Small intestine (tissue), 7 donors: ENCODE measurements around the gene SUN2. TPM values are rescaled to one million over a fixed set of nuclear protein-coding genes. Genes with fewer than 3 reads are reported as not detected.

Experiments
- DNase-seq, 2 donors: peaks; one replicate each; pipeline versions ENCODE4 v3.0.0 to v3.0.0-alpha.2; 2013
- FAIRE-seq: peaks from 2 replicates; lab custom pipeline; 2012; peaks lifted over from hg19 to GRCh38; lab: Jason Lieb, UNC
- H3K27ac ChIP-seq, 3 donors: one replicate each; pipeline ENCODE4 v1.5.1; 2013; ENCODE audit warnings: low read length in 2 of 3, mild to moderate bottlenecking in 2 of 3, control low read depth in 1 of 3, inconsistent platforms in 1 of 3, low read depth in 1 of 3, moderate library complexity in 1 of 3
- H3K27me3 ChIP-seq, 3 donors: one replicate each; pipeline ENCODE4 v1.6.1; 2013; ENCODE audit warnings: low read length in 3 of 3, inconsistent platforms in 1 of 3; ENCODE audit not compliant: control insufficient read depth in 3 of 3, insufficient read depth in 3 of 3
- H3K36me3 ChIP-seq, 3 donors: one replicate each; pipeline ENCODE4 v1.6.1; 2013; ENCODE audit warnings: low read length in 3 of 3, inconsistent platforms in 1 of 3, low read depth in 1 of 3, mild to moderate bottlenecking in 1 of 3, moderate library complexity in 1 of 3; ENCODE audit not compliant: control insufficient read depth in 3 of 3, insufficient read depth in 2 of 3
- H3K4me1 ChIP-seq, 3 donors: one replicate each; pipeline ENCODE4 v1.6.1; 2013; ENCODE audit warnings: low read length in 2 of 3, inconsistent platforms in 1 of 3, low read depth in 1 of 3, mild to moderate bottlenecking in 1 of 3, moderate library complexity in 1 of 3; ENCODE audit not compliant: control insufficient read depth in 3 of 3, insufficient read depth in 2 of 3
- H3K4me3 ChIP-seq, 3 donors: one replicate each; pipeline ENCODE4 v1.5.1; 2013; ENCODE audit warnings: low read length in 3 of 3, control low read depth in 1 of 3, inconsistent platforms in 1 of 3, low read depth in 1 of 3, mild to moderate bottlenecking in 1 of 3, moderate library complexity in 1 of 3
- H3K9me3 ChIP-seq, 2 donors: one replicate each; pipeline ENCODE4 v1.6.1; 2013; ENCODE audit warnings: low read depth in 1 of 2, low read length in 1 of 2; ENCODE audit not compliant: control insufficient read depth in 2 of 2, insufficient read depth in 1 of 2
- WGBS, 3 donors: extraction: QIAGEN DNeasy Blood & Tissue Kit; methylation state at CpG; one replicate each; pipeline ENCODE4 v1.1.7; 2013; 5-methylcytosine and 5-hydroxymethylcytosine counted together
- polyA plus RNA-seq, 4 donors: library from polyadenylated mRNA; stranded (reverse) in 3 of 4; unstranded in 1 of 4; fragments of 200-250 nt in 3 of 4; fragments of 120-200 nt in 1 of 4; gene quantifications; one replicate each; pipeline versions ENCODE4 v1.2.1 to v1.2.3, GENCODE V29; 2013
- donor health status: healthy with polysubstance abuse.
- donor health status: control.
- donor health status: control.
- donor health status: Bipolar disorder and iron deficiency.
- donor health status: healthy.

Gene SUN2
- polyA plus RNA-seq, 4 donors, result 19.0 to 94.2 (median 43.4) TPM

DNA sequence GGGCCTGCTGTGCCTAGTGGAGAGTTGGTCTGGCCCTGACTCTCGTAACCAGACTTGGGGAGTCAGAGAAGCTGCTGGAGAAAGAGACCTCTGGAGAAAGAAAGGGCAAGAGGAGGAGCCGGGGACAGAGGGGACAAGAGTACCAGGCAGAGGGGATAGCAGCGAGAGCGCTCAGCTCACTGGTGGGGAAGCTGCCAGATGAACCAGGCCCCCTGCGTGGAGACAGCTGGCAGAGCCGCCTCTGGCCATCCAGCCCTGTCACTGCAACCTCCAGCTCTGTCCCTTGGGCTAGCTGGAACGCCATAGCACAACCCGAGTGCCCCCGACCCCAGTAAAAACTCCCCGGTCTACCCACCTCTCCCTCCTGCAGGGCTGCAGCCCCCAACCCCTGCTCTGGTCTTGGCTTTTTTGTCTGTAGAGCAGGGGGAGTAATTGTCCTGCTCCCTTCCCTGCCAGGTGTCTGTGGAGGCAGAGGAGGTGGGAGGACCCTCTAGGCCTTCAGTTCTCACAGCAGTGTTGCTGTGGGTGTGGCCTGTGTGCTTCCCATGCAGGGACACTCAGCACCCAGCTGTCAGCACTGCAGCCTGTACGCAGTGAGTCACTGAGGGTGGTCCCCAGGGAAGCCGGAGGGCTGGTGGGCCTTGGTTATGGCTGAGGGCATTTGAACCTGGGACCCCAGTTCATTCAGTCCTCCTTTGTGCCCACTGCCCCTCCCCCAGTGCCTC, 4.8 kb upstream of the SUN2 start:
- Histone ChIP-seq H3K9me3 (no peaks in the 10 kb centered on the region), H3K36me3 (peaks cover 0 to 2% (median 0%) of the 10 kb centered on the region in 3 donors), H3K4me3 (no peak overlapping the region), H3K27me3 (no peaks in the 10 kb centered on the region), H3K4me1 (peaks cover 0 to 7% (median 2%) of the 10 kb centered on the region in 3 donors), H3K27ac (no peak overlapping the region)
- FAIRE-seq, result no peak
- no peak for DNase-seq
- 86 to 96% (median 87%) methylated on average over 12 of the region's 12 CpGs for WGBS, 3 donors

DNA sequence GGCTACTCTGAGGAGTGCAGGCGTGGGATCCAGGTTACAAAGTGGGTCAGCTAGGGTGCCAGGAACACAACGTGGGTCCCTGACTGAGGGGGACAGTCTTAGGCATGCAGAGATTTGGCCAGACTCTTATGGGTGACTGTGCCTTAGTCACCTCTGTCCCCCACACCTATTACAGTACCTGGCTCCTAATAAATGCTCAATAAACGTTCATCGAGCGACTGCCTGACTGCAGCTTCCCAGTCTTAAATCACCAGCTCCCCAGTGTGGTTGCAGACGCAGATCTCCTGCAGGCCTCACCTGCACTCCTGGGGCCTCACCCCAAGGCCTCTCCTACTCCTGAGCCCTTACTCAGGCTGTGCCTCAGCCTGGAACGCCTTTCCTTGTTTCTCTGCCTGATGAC, 3.2 kb upstream of the SUN2 start:
- no peak for FAIRE-seq
- WGBS, 3 donors, result 84 to 87% (median 86%) methylated on average over 7 of the region's 7 CpGs

DNA sequence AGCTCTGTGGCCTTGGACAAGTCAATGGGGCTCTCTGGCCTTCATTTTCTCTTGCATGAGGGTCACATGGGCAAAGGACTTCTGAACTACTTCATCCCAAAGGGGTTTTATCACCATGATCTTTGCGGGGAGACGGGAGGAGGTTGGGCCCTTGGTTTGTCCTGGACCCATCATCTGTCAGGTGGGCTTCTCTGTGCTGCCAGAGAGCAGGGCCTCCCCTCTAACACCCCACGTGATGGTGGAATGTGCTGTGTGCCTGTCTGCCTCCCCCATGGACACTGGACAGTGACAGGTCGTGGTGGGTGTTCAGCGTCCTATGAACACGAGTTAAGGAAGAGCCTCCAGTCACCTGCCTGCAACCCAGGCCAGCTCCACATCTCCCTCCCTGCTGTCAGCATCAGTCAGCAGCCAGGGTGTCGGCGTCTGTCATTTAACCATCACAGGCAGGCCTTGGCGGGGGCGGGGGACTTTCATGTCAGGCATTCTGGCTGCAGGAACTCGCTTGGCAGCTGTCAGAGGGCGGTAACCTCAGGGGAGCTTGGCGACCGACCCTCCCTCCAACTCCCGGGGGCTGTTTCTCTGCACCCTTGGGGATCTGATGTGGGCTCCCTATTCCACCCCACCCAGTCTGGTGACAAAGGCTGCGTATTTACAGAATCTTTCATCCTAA, 2.6 kb upstream of the SUN2 start:
- H3K27ac ChIP-seq, result no peak overlapping the region
- H3K4me3 ChIP-seq, result no peak overlapping the region
- no peaks in the 10 kb centered on the region for H3K27me3 ChIP-seq
- H3K9me3 ChIP-seq, result no peaks in the 10 kb centered on the region
- WGBS, 3 donors, result 69 to 76% (median 74%) methylated on average over 16 of the region's 16 CpGs
- DNase-seq (no peak), FAIRE-seq (no peak)
- H3K36me3 ChIP-seq, result peaks cover 0 to 5% (median 0%) of the 10 kb centered on the region in 3 donors
- peaks cover 0 to 22% (median 2%) of the 10 kb centered on the region in 3 donors for H3K4me1 ChIP-seq

More for the DNA sequence above, 3.2 kb upstream of the SUN2 start:
- Histone ChIP-seq H3K9me3 (no peaks in the 10 kb centered on the region), H3K36me3 (peaks cover 0 to 2% (median 0%) of the 10 kb centered on the region in 3 donors), H3K27ac (no peak overlapping the region), H3K27me3 (no peaks in the 10 kb centered on the region), H3K4me3 (no peak overlapping the region), H3K4me1 (peaks cover 0 to 16% (median 2%) of the 10 kb centered on the region in 3 donors)
- DNase-seq, result no peak

DNA sequence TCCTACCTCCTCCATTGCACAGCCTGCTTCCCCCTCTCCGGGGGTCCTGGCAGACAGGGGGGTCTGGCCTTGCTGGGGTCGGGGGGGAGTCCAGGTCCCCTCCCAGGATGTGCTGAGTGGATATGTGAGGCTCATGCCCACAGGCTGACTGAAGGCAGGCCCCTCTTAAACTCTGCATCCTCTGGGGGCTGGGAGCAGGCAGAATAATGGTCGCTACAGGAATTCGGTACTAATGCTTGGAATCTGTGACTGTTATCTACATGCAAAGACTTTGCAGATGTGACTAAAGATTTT, 1.6 kb upstream of the SUN2 start:
- Histone ChIP-seq H3K27me3 (no peaks in the 10 kb centered on the region), H3K4me1 (peaks cover 2 to 24% (median 2%) of the 10 kb centered on the region in 3 donors), H3K27ac (no peak overlapping the region), H3K36me3 (peaks cover 0 to 14% (median 0%) of the 10 kb centered on the region in 3 donors), H3K9me3 (no peaks in the 10 kb centered on the region), H3K4me3 (no peak overlapping the region)
- no peak for FAIRE-seq
- 65 to 82% (median 79%) methylated on average over 4 of the region's 4 CpGs for WGBS, 3 donors
- DNase-seq, result no peak

DNA sequence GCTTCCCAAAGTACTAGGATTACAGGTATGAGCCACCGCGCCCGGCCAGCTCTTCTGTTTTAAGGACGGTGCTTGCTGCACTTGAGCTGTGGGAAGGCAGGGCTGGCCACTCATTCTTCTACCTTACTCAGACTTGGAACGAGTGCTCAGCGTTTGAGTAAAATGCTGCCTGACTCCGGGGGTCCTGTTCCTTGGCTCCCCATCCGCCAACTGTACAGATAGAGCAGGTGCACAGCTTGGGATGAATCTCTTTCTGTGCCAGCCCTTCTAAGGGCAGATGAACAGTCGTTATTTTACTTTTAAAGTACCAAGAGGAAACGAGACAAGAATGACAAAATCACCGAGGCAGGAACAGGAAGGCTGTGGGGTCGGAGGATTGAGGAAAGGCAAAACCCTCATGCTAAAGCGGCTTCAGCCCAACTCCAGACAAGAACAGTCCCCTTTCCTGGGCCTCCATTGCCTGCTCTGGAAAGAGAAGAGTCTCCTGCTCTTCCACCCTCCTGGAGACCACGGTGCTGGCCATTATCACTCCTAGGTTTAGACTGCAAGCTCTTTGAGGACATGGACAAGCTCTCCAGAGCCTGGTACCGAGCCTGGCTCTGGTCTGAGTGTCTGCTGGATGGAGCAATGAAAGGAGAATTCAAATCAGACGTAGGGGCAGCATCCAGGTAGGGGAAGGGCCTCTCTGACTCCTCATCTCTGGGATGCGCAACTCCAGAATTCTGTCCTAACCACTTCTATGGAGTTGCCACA, 1.1 kb upstream of the SUN2 start:
- DNase-seq, result no peak
- WGBS, 3 donors, result 39 to 48% (median 47%) methylated on average over 17 of the region's 17 CpGs
- peaks cover 0 to 19% (median 0%) of the 10 kb centered on the region in 3 donors for H3K36me3 ChIP-seq
- H3K4me3 ChIP-seq, result peak overlapping the region; percentile 42 to 89 (median 79)
- H3K27me3 ChIP-seq, result no peaks in the 10 kb centered on the region
- H3K9me3 ChIP-seq, result no peaks in the 10 kb centered on the region
- peaks cover 2 to 24% (median 2%) of the 10 kb centered on the region in 3 donors for H3K4me1 ChIP-seq
- no peak for FAIRE-seq
- peak overlapping the region; percentile 1 to 94 (median 75) for H3K27ac ChIP-seq

DNA sequence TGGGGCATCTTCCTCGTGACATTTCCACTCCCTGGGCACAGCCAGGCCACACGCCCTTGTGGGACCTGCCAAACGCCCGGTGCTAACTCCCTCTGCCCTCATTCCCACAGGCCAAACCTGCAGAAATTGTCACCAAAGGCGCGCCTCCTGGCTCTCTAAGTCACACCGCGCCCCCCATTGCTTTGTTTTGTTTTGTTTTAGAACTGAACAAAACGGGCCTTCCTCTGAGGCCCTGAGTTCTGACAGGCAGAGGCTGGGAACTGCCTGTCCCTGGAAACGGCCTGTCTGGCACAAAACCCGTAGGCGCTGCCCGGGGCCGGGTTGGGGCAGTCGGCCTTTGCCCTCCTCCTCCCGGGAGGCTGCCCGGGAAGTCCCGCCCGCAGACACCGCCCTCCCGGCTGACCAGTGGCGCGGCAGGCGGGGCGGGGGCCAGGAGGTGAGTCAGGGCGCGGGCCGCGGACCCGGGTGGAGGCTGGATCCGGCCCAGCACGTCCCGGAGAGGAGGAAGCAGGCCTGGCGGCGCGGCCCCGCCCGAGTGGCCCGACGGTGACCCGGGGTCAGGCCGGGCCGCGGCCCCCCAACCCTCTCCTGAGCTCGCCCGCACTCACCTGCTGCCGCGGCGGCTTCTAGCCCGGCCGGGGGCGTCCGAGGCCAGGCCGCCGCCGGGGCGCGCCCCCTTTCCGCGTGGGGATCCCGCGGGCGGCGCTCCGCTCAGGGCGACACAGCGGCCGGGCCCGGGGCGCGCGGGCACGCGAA, 465 bp downstream of the SUN2 start:
- WGBS, 3 donors, result 0% methylated on average over 32 to 74 of the region's 74 CpGs
- Histone ChIP-seq H3K27ac (peak overlapping the region; percentile 94 to 98 (median 95)), H3K36me3 (peaks cover 0 to 35% (median 6%) of the 10 kb centered on the region in 3 donors), H3K4me1 (peaks cover 2 to 24% (median 2%) of the 10 kb centered on the region in 3 donors), H3K9me3 (no peaks in the 10 kb centered on the region), H3K27me3 (no peaks in the 10 kb centered on the region), H3K4me3 (peak overlapping the region; percentile 49 to 89 (median 78))
- peak; percentile 90 to 91 for DNase-seq
- FAIRE-seq, result no peak

DNA sequence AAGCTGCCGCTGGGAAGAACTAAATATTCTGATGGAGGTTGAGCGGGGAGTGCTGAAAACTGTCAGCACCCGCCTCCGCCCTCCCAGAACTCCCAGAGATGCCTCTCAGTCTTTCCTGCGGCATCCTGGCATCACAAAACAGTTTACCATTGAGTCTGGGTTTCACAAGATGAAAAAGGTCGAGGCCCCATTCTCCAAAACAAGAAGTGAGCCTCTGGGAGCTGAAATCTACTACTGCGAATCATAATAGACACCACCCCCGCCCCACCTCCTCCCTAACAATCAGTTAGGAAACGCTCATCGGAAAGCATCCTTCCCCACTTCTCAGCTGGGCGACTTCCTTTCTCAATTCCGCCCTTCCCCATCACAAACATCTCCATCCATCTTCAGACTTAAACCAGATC, 1.0 kb downstream of the SUN2 start:
- peak overlapping the region; percentile 94 to 98 (median 95) for H3K27ac ChIP-seq
- peaks cover 3 to 41% (median 12%) of the 10 kb centered on the region in 3 donors for H3K36me3 ChIP-seq
- H3K9me3 ChIP-seq, result no peaks in the 10 kb centered on the region
- no peaks in the 10 kb centered on the region for H3K27me3 ChIP-seq
- FAIRE-seq (no peak), DNase-seq (no peak)
- peaks cover 2 to 24% (median 2%) of the 10 kb centered on the region in 3 donors for H3K4me1 ChIP-seq
- H3K4me3 ChIP-seq, result peak overlapping the region; percentile 49 to 89 (median 78)
- 2 to 6% (median 5%) methylated on average over 12 of the region's 12 CpGs for WGBS, 3 donors
